K562 (cell line): ENCODE data around the gene ERVW-1. TPM values are rescaled to one million over a fixed set of nuclear protein-coding genes. Genes with fewer than 3 reads are reported as not detected.

Source experiments
- E2F3 ChIP-seq: fragments of 250-450 bp; sonication (Bioruptor Pico); IDR thresholded peaks from 2 replicates; pipeline ENCODE4 v1.4.0; 2020; ENCODE audit warnings: mild to moderate bottlenecking
- NCOA6 ChIP-seq: fragments of 450-650 bp; IDR thresholded peaks from 2 replicates; pipeline ENCODE4 v1.6.1; 2017; ENCODE audit warnings: mild to moderate bottlenecking
- NFIC ChIP-seq: fragments of 450-650 bp; IDR thresholded peaks from 2 replicates; pipeline ENCODE4 v1.6.1; 2017; ENCODE audit warnings: mild to moderate bottlenecking, inconsistent platforms
- POLR2AphosphoS5 ChIP-seq: IDR thresholded peaks from 2 replicates; pipeline ENCODE4 v1.6.1; 2011; ENCODE audit warnings: mild to moderate bottlenecking, low read depth, low read length, moderate library complexity; ENCODE audit not compliant: control insufficient read depth, insufficient read depth
- POU5F1 ChIP-seq: fragments of 150-350 bp; IDR thresholded peaks from 2 replicates; pipeline ENCODE4 v1.6.1; 2014; ENCODE audit warnings: borderline replicate concordance, low read length, low read depth, mild to moderate bottlenecking; ENCODE audit not compliant: partially characterized antibody
- SIN3B ChIP-seq: fragments of 450-650 bp; IDR thresholded peaks from 2 replicates; pipeline ENCODE4 v1.6.1; 2017; ENCODE audit warnings: low read depth, mild to moderate bottlenecking, moderate library complexity
- SRSF7 ChIP-seq: fragments of 200-400 bp; formaldehyde crosslinking; optimal IDR thresholded peaks from 2 replicates; pipeline ENCODE3; 2017; ENCODE audit warnings: mild to moderate bottlenecking, low read depth, low read length
- ZNF224 ChIP-seq: sonication (generic); formaldehyde crosslinking; IDR thresholded peaks from 2 replicates; pipeline ENCODE4 v1.8.0; 2022; ENCODE audit warnings: mild to moderate bottlenecking, missing genetic modification reagents
- ZNF324 ChIP-seq: fragments of 250-450 bp; sonication (Bioruptor Pico); IDR thresholded peaks from 2 replicates; pipeline ENCODE4 v1.4.0; 2020; ENCODE audit warnings: mild to moderate bottlenecking
- ZNF511 ChIP-seq: sonication (generic); formaldehyde crosslinking; IDR thresholded peaks from 2 replicates; pipeline ENCODE4 v1.8.0; 2022; ENCODE audit warnings: mild to moderate bottlenecking, missing genetic modification reagents
- polyA plus RNA-seq, 8 experiments: library from polyadenylated mRNA; depleted of rRNA in 4 of 8; stranded (reverse) in 5 of 8; unstranded in 3 of 8; fragments of >200 nt; fragmentation: Nextera tagmentation in 2 of 8; fragmentation: Illumina TruSeq in 1 of 8; extraction: Ambion mirVana in 2 of 8; extraction: Trizol in 1 of 8; gene quantifications; 2 replicates each; pipeline versions ENCODE4 v1.2.1 to v1.2.3, GENCODE V29; 2011 to 2014; ENCODE audit warnings: inconsistent platforms in 1 of 8, missing spikeins in 1 of 8
- total RNA-seq, 7 experiments: library from RNA; depleted of rRNA in 6 of 7; stranded (reverse); fragments of >200 nt in 6 of 7; fragmentation: Illumina TruSeq in 2 of 7; extraction: Trizol in 2 of 7; gene quantifications; 2 replicates each; pipeline versions ENCODE4 v1.2.1 to v1.2.3, GENCODE V29; 2011 to 2021; ENCODE audit warnings: low replicate concordance in 1 of 7
- TF ChIP-seq, protein P1 (sequence below): sonication (generic); formaldehyde crosslinking; IDR thresholded peaks from 2 replicates; pipeline ENCODE4 v1.8.0; 2022; ENCODE audit warnings: mild to moderate bottlenecking, missing genetic modification reagents

Gene ERVW-1
- total and polyA plus RNA-seq, 9 of the 15 experiments (the other 6 are each of a cell fraction or from before 2014, with no cell fraction given): not detected

DNA sequence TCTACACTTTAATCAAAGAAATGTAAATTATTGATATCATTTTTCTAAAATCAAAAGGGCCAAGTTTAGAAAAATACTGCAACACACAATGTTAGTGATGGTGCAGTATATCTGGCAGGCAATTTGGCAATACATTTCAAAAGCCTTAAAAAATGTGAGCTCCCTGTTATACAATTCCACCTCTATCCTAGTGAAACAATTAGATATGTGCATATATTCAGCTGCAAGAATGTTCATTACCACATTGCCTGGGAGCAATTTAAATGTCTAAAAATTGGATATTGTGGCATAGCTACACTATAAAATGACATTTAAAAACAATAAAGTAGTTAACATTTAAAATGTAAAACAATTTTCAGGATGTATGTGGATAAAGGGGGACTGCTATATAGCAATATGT, 10.1 kb upstream of the ERVW-1 start (continued):
- TF ChIP-seq, protein P1, sequence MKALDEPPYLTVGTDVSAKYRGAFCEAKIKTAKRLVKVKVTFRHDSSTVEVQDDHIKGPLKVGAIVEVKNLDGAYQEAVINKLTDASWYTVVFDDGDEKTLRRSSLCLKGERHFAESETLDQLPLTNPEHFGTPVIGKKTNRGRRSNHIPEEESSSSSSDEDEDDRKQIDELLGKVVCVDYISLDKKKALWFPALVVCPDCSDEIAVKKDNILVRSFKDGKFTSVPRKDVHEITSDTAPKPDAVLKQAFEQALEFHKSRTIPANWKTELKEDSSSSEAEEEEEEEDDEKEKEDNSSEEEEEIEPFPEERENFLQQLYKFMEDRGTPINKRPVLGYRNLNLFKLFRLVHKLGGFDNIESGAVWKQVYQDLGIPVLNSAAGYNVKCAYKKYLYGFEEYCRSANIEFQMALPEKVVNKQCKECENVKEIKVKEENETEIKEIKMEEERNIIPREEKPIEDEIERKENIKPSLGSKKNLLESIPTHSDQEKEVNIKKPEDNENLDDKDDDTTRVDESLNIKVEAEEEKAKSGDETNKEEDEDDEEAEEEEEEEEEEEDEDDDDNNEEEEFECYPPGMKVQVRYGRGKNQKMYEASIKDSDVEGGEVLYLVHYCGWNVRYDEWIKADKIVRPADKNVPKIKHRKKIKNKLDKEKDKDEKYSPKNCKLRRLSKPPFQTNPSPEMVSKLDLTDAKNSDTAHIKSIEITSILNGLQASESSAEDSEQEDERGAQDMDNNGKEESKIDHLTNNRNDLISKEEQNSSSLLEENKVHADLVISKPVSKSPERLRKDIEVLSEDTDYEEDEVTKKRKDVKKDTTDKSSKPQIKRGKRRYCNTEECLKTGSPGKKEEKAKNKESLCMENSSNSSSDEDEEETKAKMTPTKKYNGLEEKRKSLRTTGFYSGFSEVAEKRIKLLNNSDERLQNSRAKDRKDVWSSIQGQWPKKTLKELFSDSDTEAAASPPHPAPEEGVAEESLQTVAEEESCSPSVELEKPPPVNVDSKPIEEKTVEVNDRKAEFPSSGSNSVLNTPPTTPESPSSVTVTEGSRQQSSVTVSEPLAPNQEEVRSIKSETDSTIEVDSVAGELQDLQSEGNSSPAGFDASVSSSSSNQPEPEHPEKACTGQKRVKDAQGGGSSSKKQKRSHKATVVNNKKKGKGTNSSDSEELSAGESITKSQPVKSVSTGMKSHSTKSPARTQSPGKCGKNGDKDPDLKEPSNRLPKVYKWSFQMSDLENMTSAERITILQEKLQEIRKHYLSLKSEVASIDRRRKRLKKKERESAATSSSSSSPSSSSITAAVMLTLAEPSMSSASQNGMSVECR (CRISPR knock-in tag): no peak
- TF ChIP-seq ZNF511 (CRISPR knock-in tag) (no peak), E2F3 (no peak), SRSF7 (no peak), ZNF324 (CRISPR knock-in tag) (no peak), SIN3B (no peak), NFIC (no peak), POU5F1 (no peak), POLR2AphosphoS5 (no peak), ZNF224 (CRISPR knock-in tag) (no peak), NCOA6 (no peak)
